Measurements from ENCODE around the gene PIK3C3.

Gene PIK3C3

DNA sequence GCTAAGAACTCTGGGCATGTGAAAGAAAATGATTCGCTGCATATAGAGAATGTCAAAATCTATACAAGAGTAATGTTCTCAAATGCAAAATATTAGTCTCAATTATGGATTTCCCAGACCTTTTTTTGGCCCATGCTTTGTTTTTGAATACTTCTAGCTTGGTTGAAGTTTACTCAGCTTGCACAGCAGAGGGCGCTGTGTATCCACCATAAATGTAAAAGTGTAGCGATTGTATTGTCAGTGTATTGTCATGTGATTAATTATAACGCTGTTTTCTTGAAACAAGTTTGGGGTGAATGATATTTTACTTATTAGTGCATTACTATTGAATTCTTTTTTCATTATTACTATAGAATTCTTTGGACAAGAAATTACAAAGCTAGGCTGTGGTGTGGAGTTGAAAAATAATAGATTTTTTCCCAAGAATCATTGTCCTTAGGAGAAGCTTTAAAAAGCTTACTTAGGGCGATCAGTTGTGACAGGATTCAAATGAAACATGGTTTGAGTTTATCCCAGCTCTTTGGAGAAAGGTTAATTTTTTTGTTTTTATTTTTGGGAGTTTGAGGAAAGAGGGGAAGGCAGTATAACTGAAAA is 98.3 kb downstream of the PIK3C3 start:
- no peak overlapping the region for H3K27ac ChIP-seq (replicated peaks; ENCODE audit: low read length)
- no peak overlapping the region for H3K18ac ChIP-seq (ENCODE audit: low read length)
- no peak overlapping the region for H3K4me3 ChIP-seq (ENCODE audit: low read length in 2 of 2)
- no peak overlapping the region for H2BK5ac ChIP-seq (ENCODE audit: low read length)
- no peak overlapping the region for H2AK5ac ChIP-seq (ENCODE audit: low read depth, low read length)
- H3K4me2 ChIP-seq (ENCODE audit: insufficient read depth, low read length, poor library complexity, severe bottlenecking): no peak overlapping the region
- H2BK12ac ChIP-seq (ENCODE audit: low read length): no peak overlapping the region
- H3K23ac ChIP-seq (ENCODE audit: low read depth, low read length, poor library complexity): no peak overlapping the region
- H3K9me3 ChIP-seq (replicated peaks in 1 of 2; ENCODE audit: control insufficient read depth in 2 of 2, insufficient read depth in 1 of 2, low read depth in 1 of 2, low read length in 2 of 2): no peaks in the 10 kb centered on the region
- H3K4me1 ChIP-seq (ENCODE audit: control insufficient read depth in 2 of 2, insufficient read depth in 1 of 2, low read depth in 1 of 2, low read length in 2 of 2): no peaks in the 10 kb centered on the region
- no peak overlapping the region for H3K4ac ChIP-seq (ENCODE audit: low read length)
- peaks cover 0 to 31% of the 10 kb centered on the region in 2 donors for H3K36me3 ChIP-seq (replicated peaks in 1 of 2; ENCODE audit: control insufficient read depth in 2 of 2, insufficient read depth in 2 of 2, low read length in 2 of 2)
- H3K79me1 ChIP-seq (ENCODE audit: low read depth, low read length): no peaks in the 10 kb centered on the region
- H4K91ac ChIP-seq (ENCODE audit: low read depth, low read length, poor library complexity): no peak overlapping the region
- no peak overlapping the region for H2BK15ac ChIP-seq (ENCODE audit: low read length)
- H4K8ac ChIP-seq (ENCODE audit: low read depth, low read length): no peak overlapping the region
- WGBS, 2 donors (ENCODE audit: extremely low coverage in 2 of 2, insufficient read length in 2 of 2, insufficient replicate concordance in 1 of 2): no CpG with 5 or more reads among the region's 5 CpGs
- no peak overlapping the region for H2BK120ac ChIP-seq (ENCODE audit: low read depth, low read length)
- no peak overlapping the region for H3K14ac ChIP-seq (ENCODE audit: low read length)
- DNase-seq (ENCODE audit: low spot score): peak; percentile 37
- no peaks in the 10 kb centered on the region for H3K27me3 ChIP-seq (ENCODE audit: control insufficient read depth in 3 of 3, insufficient read depth in 3 of 3, low read depth in 1 of 3, low read length in 3 of 3)
- H3K9ac ChIP-seq (ENCODE audit: low read depth, low read length, poor library complexity): no peak overlapping the region
- peak overlapping the region; percentile 29 for H2AFZ ChIP-seq (ENCODE audit: low read length)

- Histone ChIP-seq H2BK5ac (ENCODE audit: low read length) (no peak overlapping the region), H3K23ac (ENCODE audit: low read depth, low read length, poor library complexity) (no peak overlapping the region), H3K27ac (replicated peaks; ENCODE audit: low read length) (no peak overlapping the region), H2AFZ (ENCODE audit: low read length) (no peak overlapping the region), H3K14ac (ENCODE audit: low read length) (no peak overlapping the region), H2BK120ac (ENCODE audit: low read depth, low read length) (no peak overlapping the region), H4K8ac (ENCODE audit: low read depth, low read length) (no peak overlapping the region), H3K18ac (ENCODE audit: low read length) (no peak overlapping the region), H3K4me2 (ENCODE audit: insufficient read depth, low read length, poor library complexity, severe bottlenecking) (no peak overlapping the region), H2AK5ac (ENCODE audit: low read depth, low read length) (no peak overlapping the region), H3K79me1 (ENCODE audit: low read depth, low read length) (no peaks in the 10 kb centered on the region), H2BK12ac (ENCODE audit: low read length) (no peak overlapping the region), H3K4me1 (ENCODE audit: control insufficient read depth in 2 of 2, insufficient read depth in 1 of 2, low read depth in 1 of 2, low read length in 2 of 2) (no peaks in the 10 kb centered on the region), H4K91ac (ENCODE audit: low read depth, low read length, poor library complexity) (no peak overlapping the region), H3K4me3 (ENCODE audit: low read length in 2 of 2) (no peak overlapping the region), H3K4ac (ENCODE audit: low read length) (no peak overlapping the region), H3K27me3 (ENCODE audit: control insufficient read depth in 3 of 3, insufficient read depth in 3 of 3, low read depth in 1 of 3, low read length in 3 of 3) (no peaks in the 10 kb centered on the region), H3K9ac (ENCODE audit: low read depth, low read length, poor library complexity) (no peak overlapping the region), H2BK15ac (ENCODE audit: low read length) (no peak overlapping the region), H3K9me3 (replicated peaks in 1 of 2; ENCODE audit: control insufficient read depth in 2 of 2, insufficient read depth in 1 of 2, low read depth in 1 of 2, low read length in 2 of 2) (no peaks in the 10 kb centered on the region), H3K36me3 (replicated peaks in 1 of 2; ENCODE audit: control insufficient read depth in 2 of 2, insufficient read depth in 2 of 2, low read length in 2 of 2) (peaks cover 4 to 36% of the 10 kb centered on the region in 2 donors)
- DNase-seq (ENCODE audit: low spot score): no peak
Observed at GRCh38 chr18:42064109-42064508, 109.1 kb downstream of the PIK3C3 start.

GRCh38 chr18:42067518-42067917 is 112.5 kb downstream of the PIK3C3 start:
- H3K79me1 ChIP-seq (ENCODE audit: low read depth, low read length): no peaks in the 10 kb centered on the region
- no peak overlapping the region for H3K23ac ChIP-seq (ENCODE audit: low read depth, low read length, poor library complexity)
- peaks cover 5 to 53% of the 10 kb centered on the region in 2 donors for H3K36me3 ChIP-seq (replicated peaks in 1 of 2; ENCODE audit: control insufficient read depth in 2 of 2, insufficient read depth in 2 of 2, low read length in 2 of 2)
- DNase-seq (ENCODE audit: low spot score): no peak
- H3K4me2 ChIP-seq (ENCODE audit: insufficient read depth, low read length, poor library complexity, severe bottlenecking): no peak overlapping the region
- no peak overlapping the region for H3K4ac ChIP-seq (ENCODE audit: low read length)
- no CpG with 5 or more reads among the region's 4 CpGs for WGBS, 2 donors (ENCODE audit: extremely low coverage in 2 of 2, insufficient read length in 2 of 2, insufficient replicate concordance in 1 of 2)
- no peak overlapping the region for H4K8ac ChIP-seq (ENCODE audit: low read depth, low read length)
- no peak overlapping the region for H2BK120ac ChIP-seq (ENCODE audit: low read depth, low read length)
- H3K4me1 ChIP-seq (ENCODE audit: control insufficient read depth in 2 of 2, insufficient read depth in 1 of 2, low read depth in 1 of 2, low read length in 2 of 2): no peaks in the 10 kb centered on the region
- no peak overlapping the region for H3K4me3 ChIP-seq (ENCODE audit: low read length in 2 of 2)
- H2BK15ac ChIP-seq (ENCODE audit: low read length): no peak overlapping the region
- no peak overlapping the region for H2BK5ac ChIP-seq (ENCODE audit: low read length)
- H3K9ac ChIP-seq (ENCODE audit: low read depth, low read length, poor library complexity): no peak overlapping the region
- H2AFZ ChIP-seq (ENCODE audit: low read length): no peak overlapping the region
- no peak overlapping the region for H3K14ac ChIP-seq (ENCODE audit: low read length)
- H3K18ac ChIP-seq (ENCODE audit: low read length): no peak overlapping the region
- H3K27ac ChIP-seq (replicated peaks; ENCODE audit: low read length): no peak overlapping the region
- H2AK5ac ChIP-seq (ENCODE audit: low read depth, low read length): no peak overlapping the region
- no peaks in the 10 kb centered on the region for H3K27me3 ChIP-seq (ENCODE audit: control insufficient read depth in 3 of 3, insufficient read depth in 3 of 3, low read depth in 1 of 3, low read length in 3 of 3)
- no peak overlapping the region for H4K91ac ChIP-seq (ENCODE audit: low read depth, low read length, poor library complexity)
- no peaks in the 10 kb centered on the region for H3K9me3 ChIP-seq (replicated peaks in 1 of 2; ENCODE audit: control insufficient read depth in 2 of 2, insufficient read depth in 1 of 2, low read depth in 1 of 2, low read length in 2 of 2)
- no peak overlapping the region for H2BK12ac ChIP-seq (ENCODE audit: low read length)

- H3K4me1 ChIP-seq (ENCODE audit: control insufficient read depth in 2 of 2, insufficient read depth in 1 of 2, low read depth in 1 of 2, low read length in 2 of 2): no peaks in the 10 kb centered on the region
- H3K4me3 ChIP-seq (ENCODE audit: low read length in 2 of 2): no peak overlapping the region
Observed at GRCh38 chr18:42068030-42068429, 113.0 kb downstream of the PIK3C3 start.

More at GRCh38 chr18:42068030-42068429, 113.0 kb downstream of the PIK3C3 start:
- no peak overlapping the region for H3K18ac ChIP-seq (ENCODE audit: low read length)
- H3K36me3 ChIP-seq (replicated peaks in 1 of 2; ENCODE audit: control insufficient read depth in 2 of 2, insufficient read depth in 2 of 2, low read length in 2 of 2): peaks cover 7 to 58% of the 10 kb centered on the region in 2 donors
- DNase-seq (ENCODE audit: low spot score): no peak
- H3K14ac ChIP-seq (ENCODE audit: low read length): no peak overlapping the region
- no CpG with 5 or more reads among the region's 3 CpGs for WGBS, 2 donors (ENCODE audit: extremely low coverage in 2 of 2, insufficient read length in 2 of 2, insufficient replicate concordance in 1 of 2)
- H3K9me3 ChIP-seq (replicated peaks in 1 of 2; ENCODE audit: control insufficient read depth in 2 of 2, insufficient read depth in 1 of 2, low read depth in 1 of 2, low read length in 2 of 2): no peaks in the 10 kb centered on the region
- no peak overlapping the region for H4K8ac ChIP-seq (ENCODE audit: low read depth, low read length)
- no peak overlapping the region for H2BK120ac ChIP-seq (ENCODE audit: low read depth, low read length)
- H3K27me3 ChIP-seq (ENCODE audit: control insufficient read depth in 3 of 3, insufficient read depth in 3 of 3, low read depth in 1 of 3, low read length in 3 of 3): no peaks in the 10 kb centered on the region
- H3K4me2 ChIP-seq (ENCODE audit: insufficient read depth, low read length, poor library complexity, severe bottlenecking): no peak overlapping the region
- no peak overlapping the region for H3K4ac ChIP-seq (ENCODE audit: low read length)
- H3K9ac ChIP-seq (ENCODE audit: low read depth, low read length, poor library complexity): no peak overlapping the region
- H4K91ac ChIP-seq (ENCODE audit: low read depth, low read length, poor library complexity): no peak overlapping the region
- no peak overlapping the region for H2BK12ac ChIP-seq (ENCODE audit: low read length)
- no peak overlapping the region for H2AK5ac ChIP-seq (ENCODE audit: low read depth, low read length)
- H2BK15ac ChIP-seq (ENCODE audit: low read length): no peak overlapping the region
- no peak overlapping the region for H3K27ac ChIP-seq (replicated peaks; ENCODE audit: low read length)
- H2AFZ ChIP-seq (ENCODE audit: low read length): no peak overlapping the region
- H2BK5ac ChIP-seq (ENCODE audit: low read length): no peak overlapping the region
- no peaks in the 10 kb centered on the region for H3K79me1 ChIP-seq (ENCODE audit: low read depth, low read length)
- H3K23ac ChIP-seq (ENCODE audit: low read depth, low read length, poor library complexity): no peak overlapping the region

Data from neuronal stem cell (in vitro differentiated cells).